SIG-M5 (cell line): ENCODE data around the gene ANKRD24.
"Not testable (repeated sequence)": the region's sequence is repeated elsewhere in the genome, so short reads cannot be mapped to it uniquely, and the experiment has no call there.

Experiments used
- DNase-seq: peaks from one replicate; lab custom pipeline; 2025; lab: John Stamatoyannopoulos, UW

The ANKRD24 gene

DNA sequence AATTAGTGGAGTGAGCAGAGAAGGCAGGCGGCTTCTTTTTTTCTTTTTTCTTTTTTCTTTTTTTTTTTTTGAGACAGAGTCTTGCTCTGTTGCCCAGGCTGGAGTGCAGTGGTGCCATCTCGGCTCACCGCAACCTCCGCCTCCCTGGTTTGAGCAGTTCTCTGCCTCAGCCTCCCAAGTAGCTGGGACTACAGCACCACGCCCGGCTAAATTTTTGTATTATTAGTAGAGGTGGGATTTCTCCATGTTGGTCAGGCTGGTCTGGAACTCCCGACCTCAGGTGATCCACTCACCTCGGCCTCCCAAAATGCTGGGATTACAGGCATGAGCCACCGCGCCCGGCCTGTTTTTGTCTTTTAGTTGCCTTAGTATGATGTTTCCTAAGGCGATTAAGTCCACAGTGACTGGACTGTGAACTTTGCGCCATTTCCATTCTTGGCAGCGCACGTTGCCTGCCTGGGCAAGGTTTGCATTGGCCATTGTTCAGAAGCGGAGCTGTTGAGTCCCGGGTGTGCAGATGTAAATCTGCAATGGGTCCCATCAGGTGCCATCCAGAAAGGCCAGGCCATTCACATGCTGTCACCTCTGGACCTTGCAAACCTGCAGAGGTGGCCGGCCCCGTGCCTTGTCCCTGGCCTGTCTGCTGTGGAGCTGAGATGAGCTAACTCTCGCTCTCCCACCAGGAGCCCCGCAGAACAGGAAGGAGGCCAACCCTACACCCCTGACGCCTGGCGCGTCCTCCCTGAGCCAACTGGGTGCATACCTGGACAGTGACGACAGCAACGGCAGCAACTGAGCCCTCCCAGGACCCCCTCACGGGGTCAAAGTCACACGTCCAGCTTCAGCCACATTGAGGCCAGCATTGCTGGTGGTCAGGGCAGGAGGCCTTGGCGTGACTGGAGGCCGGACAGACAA, 85.7 kb downstream of the ANKRD24 start:
- no peak for DNase-seq

GRCh38 chr19:4268816-4269430, 86.4 kb downstream of the ANKRD24 start:
- no peak for DNase-seq

- DNase-seq: no peak
These were observed 90.4 kb downstream of the ANKRD24 start for GRCh38 chr19:4272894-4273293.

DNA sequence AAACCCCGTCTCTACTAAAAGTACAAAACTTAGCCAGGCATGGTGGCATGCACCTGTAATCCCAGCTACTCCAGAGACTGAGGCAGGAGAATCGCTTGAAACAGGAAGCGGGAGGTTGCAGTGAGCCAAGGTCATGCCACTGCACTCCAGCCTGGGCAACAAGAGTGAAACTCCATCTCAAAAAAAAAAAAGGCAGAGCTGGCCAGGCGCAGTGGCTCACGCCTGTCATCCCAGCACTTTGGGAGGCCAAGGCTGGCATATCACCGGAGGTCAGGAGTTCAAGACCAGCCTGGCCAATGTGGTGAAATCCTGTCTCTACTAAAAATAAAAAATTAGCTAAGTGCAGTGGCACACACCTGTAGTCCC, 91.8 kb downstream of the ANKRD24 start:
- DNase-seq: not testable (repeated sequence)
